C4-2B (cell line): ENCODE measurements around the gene CAMK1G.
A peak's percentile ranks its signal among the peaks of the same experiment; 100 is the strongest.

Source experiments
- H3K27ac ChIP-seq: fragments of 450-650 bp; 2 replicates; pipeline ENCODE4 v1.5.1; 2017
- CTCF ChIP-seq: fragments of 450-650 bp; conservative IDR thresholded peaks from 2 replicates; pipeline ENCODE4 v1.5.1; 2017; ENCODE audit warnings: mild to moderate bottlenecking
- ZFX ChIP-seq: fragments of 450-650 bp; IDR thresholded peaks from 2 replicates; pipeline ENCODE4 v1.6.1; 2017

The CAMK1G gene

DNA sequence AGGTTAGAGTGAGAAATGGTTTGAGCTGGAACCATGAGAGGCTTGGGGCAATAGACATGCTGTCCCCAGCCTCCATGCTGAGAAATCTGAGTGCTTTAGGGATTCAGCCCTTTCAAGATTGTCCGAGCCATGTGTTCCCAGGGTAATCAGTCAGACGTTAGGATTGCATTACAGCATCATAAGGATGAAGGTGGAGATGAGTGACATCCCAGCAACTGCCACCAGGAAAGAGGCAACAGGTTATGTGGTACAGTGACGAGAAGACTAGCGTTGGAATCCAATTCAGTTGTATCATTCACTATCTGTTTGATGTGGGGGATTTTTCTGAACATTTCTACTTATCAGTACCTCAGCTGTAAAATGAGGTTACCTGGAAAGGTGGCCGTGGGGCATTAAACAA is 1.7 kb downstream of the CAMK1G start:
- TF ChIP-seq ZFX (no peak), CTCF (no peak)
- no peak overlapping the region for H3K27ac ChIP-seq

GRCh38 chr1:209585672-209586071 is 2.2 kb downstream of the CAMK1G start:
- H3K27ac ChIP-seq, result no peak overlapping the region
- no peak for TF ChIP-seq ZFX
- TF ChIP-seq CTCF, result no peak

GRCh38 chr1:209586221-209586740 is 2.8 kb downstream of the CAMK1G start:
- H3K27ac ChIP-seq, result no peak overlapping the region

GRCh38 chr1:209587789-209588188 is 4.3 kb downstream of the CAMK1G start:
- no peak overlapping the region for H3K27ac ChIP-seq
- no peak for TF ChIP-seq CTCF
- TF ChIP-seq ZFX, result no peak

More at GRCh38 chr1:209586221-209586740, 2.8 kb downstream of the CAMK1G start:
- no peak for TF ChIP-seq CTCF
- no peak for TF ChIP-seq ZFX

DNA sequence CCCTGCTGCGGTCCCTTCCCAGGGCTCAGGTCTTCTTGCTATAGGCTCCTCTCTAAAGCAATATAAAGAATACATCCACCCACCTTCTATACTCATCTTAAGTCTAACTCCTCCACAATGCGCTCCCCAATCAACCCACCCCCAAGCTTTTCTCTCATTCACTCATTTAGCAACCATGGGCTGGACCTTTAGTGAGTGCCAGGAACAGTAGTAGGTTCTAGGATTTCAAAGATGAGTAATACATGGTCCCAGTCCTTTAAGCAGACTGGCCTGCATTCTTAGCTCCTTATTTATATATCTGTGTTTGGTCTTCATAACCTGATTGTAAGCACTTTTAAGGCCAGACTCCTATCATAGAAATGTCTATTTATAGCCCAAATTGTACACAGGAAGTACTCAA is 5.9 kb downstream of the CAMK1G start:
- H3K27ac ChIP-seq, result no peak overlapping the region
- TF ChIP-seq ZFX, result no peak

GRCh38 chr1:209589863-209590262 is 6.3 kb downstream of the CAMK1G start:
- TF ChIP-seq CTCF (no peak), ZFX (no peak)
- H3K27ac ChIP-seq, result no peak overlapping the region

GRCh38 chr1:209590405-209590804 is 6.9 kb downstream of the CAMK1G start:
- TF ChIP-seq ZFX, result no peak
- TF ChIP-seq CTCF, result peak; percentile 44
- H3K27ac ChIP-seq, result no peak overlapping the region

GRCh38 chr1:209593747-209594146 is 10.2 kb downstream of the CAMK1G start:
- H3K27ac ChIP-seq, result no peak overlapping the region
- TF ChIP-seq CTCF (no peak), ZFX (no peak)
